ENCODE results near the gene CGN. TPM values are rescaled to one million over a fixed set of nuclear protein-coding genes. Genes with fewer than 3 reads are reported as not detected.

CGN gene
- total RNA-seq, 1 experiment from 2014 or later, result 30.9 TPM

GRCh38 chr1:151545542-151545941, 34.4 kb downstream of the CGN start:
- no peak for DNase-seq
- H2BK20ac ChIP-seq (ENCODE audit: low read depth, low read length, poor library complexity, severe bottlenecking), result no peak overlapping the region
- no peak overlapping the region for H3K4ac ChIP-seq (ENCODE audit: low read depth, low read length)
- no peak overlapping the region for H4K91ac ChIP-seq (ENCODE audit: insufficient read length, low read depth, low read length)
- H2BK5ac ChIP-seq (ENCODE audit: insufficient read length, low read length), result no peak overlapping the region
- no peak overlapping the region for H4K5ac ChIP-seq (ENCODE audit: insufficient read length, low read depth, low read length)
- no peak overlapping the region for H3K56ac ChIP-seq (ENCODE audit: insufficient read length, low read depth, low read length)
- H3K23ac ChIP-seq (ENCODE audit: insufficient read length, low read depth, low read length), result no peak overlapping the region
- no peak overlapping the region for H3K4me2 ChIP-seq (ENCODE audit: insufficient read depth, insufficient read length, low read length)
- Mint-ChIP-seq H3K4me3 (no peak overlapping the region; a peak in 1 of 5 replicates), H3K27ac (peak overlapping the region in 2 of 3 experiments; percentile 41 to 56; a peak in 6 of 7 replicates), H3K36me3 (ENCODE audit: insufficient read depth in 1 of 3, low read depth in 3 of 3) (peaks cover 1 to 6% (median 6%) of the 10 kb centered on the region in 3 experiments; a peak in 4 of 7 replicates), H3K27me3 (ENCODE audit: low read depth) (peaks cover 6% of the 10 kb centered on the region; the same call in 1 of the 2 replicates), H3K4me1 (peaks cover 39 to 40% of the 10 kb centered on the region in 2 experiments), H3K9me3 (no peaks in the 10 kb centered on the region)
- no peak overlapping the region for H2AK5ac ChIP-seq (ENCODE audit: insufficient read length, low read length)
- H3K27ac ChIP-seq (ENCODE audit: insufficient read length, low read depth, low read length), result no peak overlapping the region
- H3K9ac ChIP-seq (ENCODE audit: extremely low read depth, insufficient read length, low read length), result no peak overlapping the region
- no peaks in the 10 kb centered on the region for H4K20me1 ChIP-seq (ENCODE audit: control insufficient read depth, insufficient read depth, insufficient read length)
- H2BK15ac ChIP-seq (ENCODE audit: low read depth, low read length), result no peak overlapping the region
- no peak overlapping the region for H2AFZ ChIP-seq (ENCODE audit: low read length)
- H3K9me3 ChIP-seq (ENCODE audit: control insufficient read depth, low read depth, low read length), result no peaks in the 10 kb centered on the region
- no peak overlapping the region for H4K8ac ChIP-seq (replicated peaks; ENCODE audit: insufficient read length, low read depth, low read length)
- peaks cover 8% of the 10 kb centered on the region; the same call in 1 of the 2 replicates for H3K4me1 ChIP-seq (ENCODE audit: insufficient read depth, low read length)
- peaks cover 4% of the 10 kb centered on the region; the same call in 1 of the 2 replicates for H3K79me2 ChIP-seq (ENCODE audit: insufficient read depth, low read length)
- H2BK12ac ChIP-seq (ENCODE audit: insufficient read length, low read depth, low read length), result no peak overlapping the region
- H2BK120ac ChIP-seq (ENCODE audit: low read depth, low read length, poor library complexity, severe bottlenecking), result peak overlapping the region; percentile 29
- H3T11ph ChIP-seq (ENCODE audit: low read length), result no peak overlapping the region
- no CpG with 5 or more reads among the region's 1 CpG for WGBS (ENCODE audit: extremely low coverage, insufficient read length, low lambda C conversion rate)
- H3K79me1 ChIP-seq (ENCODE audit: insufficient read depth, low read depth, low read length, poor library complexity, severe bottlenecking), result peaks cover 5% of the 10 kb centered on the region
- peaks cover 8% of the 10 kb centered on the region for H3K23me2 ChIP-seq (ENCODE audit: insufficient read length, low read depth, low read length, poor library complexity, severe bottlenecking)
- TF ChIP-seq CTCF (conservative IDR thresholded peaks at IDR 0.05), result no peak
- no peaks in the 10 kb centered on the region; the same call in 1 of the 2 replicates for H3K27me3 ChIP-seq (ENCODE audit: insufficient read depth, low read length)
- peak overlapping the region; percentile 17 for H3K18ac ChIP-seq (ENCODE audit: insufficient read length, low read depth, low read length)
- no peak overlapping the region for H3K14ac ChIP-seq (ENCODE audit: insufficient read depth, low read length)
